ENCODE results near the gene TSPAN6.
A peak's percentile ranks its signal among the peaks of the same experiment; 100 is the strongest.

TSPAN6 gene

GRCh38 chrX:100659431-100660137 lies 23.0 kb upstream of the TSPAN6 start:
- no peak overlapping the region for H3K4me3 ChIP-seq (replicated peaks in 1 of 2; ENCODE audit: low read depth in 2 of 2, low read length in 2 of 2)
- no peak for TF ChIP-seq CTCF (IDR thresholded peaks at IDR 0.05; ENCODE audit: low read depth, low read length)
- no peak for DNase-seq (ENCODE audit: low read depth in 2 of 2)

GRCh38 chrX:100658941-100659381 lies 22.4 kb upstream of the TSPAN6 start:
- DNase-seq (ENCODE audit: low read depth in 2 of 2): no peak
- TF ChIP-seq CTCF (IDR thresholded peaks at IDR 0.05; ENCODE audit: low read depth, low read length): no peak

GRCh38 chrX:100654261-100654660 lies 17.7 kb upstream of the TSPAN6 start:
- peak; percentile 51 to 52 for DNase-seq (ENCODE audit: low read depth in 2 of 2)
- H3K4me3 ChIP-seq (replicated peaks in 1 of 2; ENCODE audit: low read depth in 2 of 2, low read length in 2 of 2): no peak overlapping the region
- no peak for TF ChIP-seq CTCF (IDR thresholded peaks at IDR 0.05; ENCODE audit: low read depth, low read length)

More at GRCh38 chrX:100658941-100659381, 22.4 kb upstream of the TSPAN6 start:
- no peak overlapping the region for H3K4me3 ChIP-seq (replicated peaks in 1 of 2; ENCODE audit: low read depth in 2 of 2, low read length in 2 of 2)

- TF ChIP-seq CTCF (IDR thresholded peaks at IDR 0.05; ENCODE audit: low read depth, low read length): no peak
- H3K4me3 ChIP-seq (replicated peaks in 1 of 2; ENCODE audit: low read depth in 2 of 2, low read length in 2 of 2): no peak overlapping the region
- DNase-seq (ENCODE audit: low read depth in 2 of 2): no peak
Observed at GRCh38 chrX:100652266-100652665, 15.7 kb upstream of the TSPAN6 start.

GRCh38 chrX:100650841-100651240 lies 14.2 kb upstream of the TSPAN6 start:
- no peak for TF ChIP-seq CTCF (IDR thresholded peaks at IDR 0.05; ENCODE audit: low read depth, low read length)
- no peak for DNase-seq (ENCODE audit: low read depth in 2 of 2)
- no peak overlapping the region for H3K4me3 ChIP-seq (replicated peaks in 1 of 2; ENCODE audit: low read depth in 2 of 2, low read length in 2 of 2)

GRCh38 chrX:100649550-100650356 lies 13.1 kb upstream of the TSPAN6 start:
- TF ChIP-seq CTCF (IDR thresholded peaks at IDR 0.05; ENCODE audit: low read depth, low read length): no peak
- peak; percentile 95 to 96 for DNase-seq (ENCODE audit: low read depth in 2 of 2)
- peak overlapping the region in 1 of 2 donors; percentile 21 for H3K4me3 ChIP-seq (replicated peaks in 1 of 2; ENCODE audit: low read depth in 2 of 2, low read length in 2 of 2)
